ENCODE data around the gene PPP2R2D.

PPP2R2D gene

GRCh38 chr10:131920693-131921092 is 19.9 kb downstream of the PPP2R2D start:
- TF ChIP-seq CTCF (IDR thresholded peaks at IDR 0.05; ENCODE audit: low read length, missing control alignments): no peak
- DNase-seq (ENCODE audit: low read depth): no peak
- H3K4me3 ChIP-seq (replicated peaks; ENCODE audit: low read depth, low read length): no peak overlapping the region

- no peak overlapping the region for H3K4me3 ChIP-seq (replicated peaks; ENCODE audit: low read depth, low read length)
- no peak for TF ChIP-seq CTCF (IDR thresholded peaks at IDR 0.05; ENCODE audit: low read length, missing control alignments)
- no peak for DNase-seq (ENCODE audit: low read depth)
These were observed 20.4 kb downstream of the PPP2R2D start for GRCh38 chr10:131921184-131921583.

GRCh38 chr10:131923038-131923756 is 22.4 kb downstream of the PPP2R2D start:
- H3K4me3 ChIP-seq (replicated peaks; ENCODE audit: low read depth, low read length): no peak overlapping the region
- TF ChIP-seq CTCF (IDR thresholded peaks at IDR 0.05; ENCODE audit: low read length, missing control alignments): no peak
- DNase-seq (ENCODE audit: low read depth): no peak

GRCh38 chr10:131925011-131925649 is 24.3 kb downstream of the PPP2R2D start:
- no peak overlapping the region for H3K4me3 ChIP-seq (replicated peaks; ENCODE audit: low read depth, low read length)
- TF ChIP-seq CTCF (IDR thresholded peaks at IDR 0.05; ENCODE audit: low read length, missing control alignments): no peak
- no peak for DNase-seq (ENCODE audit: low read depth)

GRCh38 chr10:131925716-131926115 is 24.9 kb downstream of the PPP2R2D start:
- no peak for DNase-seq (ENCODE audit: low read depth)
- no peak for TF ChIP-seq CTCF (IDR thresholded peaks at IDR 0.05; ENCODE audit: low read length, missing control alignments)
- no peak overlapping the region for H3K4me3 ChIP-seq (replicated peaks; ENCODE audit: low read depth, low read length)

- no peak for TF ChIP-seq CTCF (IDR thresholded peaks at IDR 0.05; ENCODE audit: low read length, missing control alignments)
- no peak overlapping the region for H3K4me3 ChIP-seq (replicated peaks; ENCODE audit: low read depth, low read length)
- no peak for DNase-seq (ENCODE audit: low read depth)
These were observed 25.4 kb downstream of the PPP2R2D start for GRCh38 chr10:131926253-131926652.

Measured in fibroblast of pulmonary artery (primary cell).